ELR (cell line): ENCODE measurements around the gene GNG7.
"Not testable (repeated sequence)": the region's sequence is repeated elsewhere in the genome, so short reads cannot be mapped to it uniquely, and the experiment has no call there.

Source experiments
- DNase-seq: peaks from one replicate; pipeline ENCODE4 v3.0.0-alpha.2; 2015; ENCODE audit warnings: low read depth

The GNG7 gene

GRCh38 chr19:2675892-2676291 lies 26.6 kb downstream of the GNG7 start:
- DNase-seq, result no peak

- DNase-seq, result no peak
Measured at GRCh38 chr19:2670217-2670616, 32.3 kb downstream of the GNG7 start.

DNA sequence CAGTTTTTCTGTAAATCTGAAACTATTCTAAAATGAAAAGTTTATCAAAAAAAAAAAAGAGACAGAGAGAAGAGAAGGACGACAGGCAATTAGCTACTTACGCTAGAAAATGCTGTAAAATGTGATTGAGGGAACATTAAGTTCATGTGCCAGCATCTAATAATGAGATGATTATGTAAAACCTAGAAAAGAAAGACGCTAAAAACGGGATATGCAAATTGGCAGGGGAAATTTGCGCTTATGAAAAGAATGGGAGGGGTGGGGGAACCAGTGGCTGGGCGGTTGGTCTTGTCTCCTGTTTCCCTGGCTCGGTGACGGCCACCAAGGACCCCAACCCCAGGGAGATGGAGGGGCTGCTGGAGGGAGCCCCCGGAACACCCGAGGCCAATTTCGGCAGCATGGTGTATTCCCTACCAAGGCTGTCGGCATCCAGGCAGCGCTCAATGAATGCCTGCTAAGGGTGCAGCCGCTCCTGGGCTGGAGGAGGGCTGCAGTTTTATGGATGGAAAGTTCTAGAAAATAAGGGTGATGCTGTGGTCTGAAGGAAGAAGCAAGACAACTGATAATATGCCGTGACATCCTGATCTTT lies 34.2 kb downstream of the GNG7 start:
- no peak for DNase-seq

DNA sequence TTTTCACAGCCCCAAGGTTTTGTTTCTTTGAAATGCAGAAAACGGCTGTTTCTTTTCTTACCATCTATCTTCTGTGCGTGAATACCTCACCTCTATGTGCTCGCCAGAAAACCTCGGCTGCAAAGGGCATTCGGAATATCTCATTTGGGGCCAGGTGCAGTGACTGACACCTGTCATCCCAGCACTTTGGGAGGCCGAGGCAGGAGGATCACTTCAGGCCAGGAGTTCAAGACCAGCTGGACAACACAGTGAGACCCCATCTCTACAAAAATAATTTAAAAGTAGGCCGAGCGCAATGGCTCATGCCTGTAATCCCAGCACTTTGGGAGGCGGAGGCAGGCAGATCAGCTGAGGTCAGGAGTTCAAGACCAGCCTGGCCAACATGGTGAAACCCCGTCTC lies 35.1 kb downstream of the GNG7 start:
- not testable (repeated sequence) for DNase-seq

DNA sequence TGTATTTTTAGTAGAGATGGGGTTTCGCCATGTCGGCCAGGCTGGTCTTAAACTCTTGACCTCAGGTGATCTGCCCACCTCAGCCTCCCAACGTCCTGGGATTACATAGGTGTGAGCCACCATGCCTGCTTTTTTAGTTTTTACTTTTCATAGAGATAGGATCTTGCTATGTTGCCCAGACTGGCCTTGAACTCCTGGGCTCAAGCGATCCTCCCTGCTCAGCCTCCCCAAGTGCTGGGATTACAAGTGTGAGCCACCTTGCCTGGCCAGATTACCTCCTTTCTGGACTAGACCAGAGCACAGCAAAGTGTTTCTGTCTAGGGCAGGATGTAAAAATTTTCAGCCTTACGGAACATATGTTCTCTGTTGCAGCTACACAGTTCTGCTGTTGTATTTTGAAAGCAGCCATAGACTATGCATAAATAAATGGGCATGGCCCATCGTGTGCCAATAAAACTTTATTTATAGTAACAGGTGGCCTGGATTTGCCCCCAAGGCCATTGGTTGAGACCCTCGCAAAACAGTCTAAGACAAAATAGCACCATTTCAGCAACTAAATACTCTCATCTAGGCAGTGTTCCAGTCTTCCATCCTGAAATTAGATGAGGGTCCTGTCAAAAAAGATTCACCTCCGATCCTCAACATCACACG lies 36.0 kb downstream of the GNG7 start:
- DNase-seq, result no peak

- no peak for DNase-seq
Measured at GRCh38 chr19:2665103-2665502, 37.4 kb downstream of the GNG7 start.

GRCh38 chr19:2663920-2664571 lies 38.4 kb downstream of the GNG7 start:
- no peak for DNase-seq

GRCh38 chr19:2661615-2662014 lies 40.9 kb downstream of the GNG7 start:
- DNase-seq, result peak; percentile 26

DNA sequence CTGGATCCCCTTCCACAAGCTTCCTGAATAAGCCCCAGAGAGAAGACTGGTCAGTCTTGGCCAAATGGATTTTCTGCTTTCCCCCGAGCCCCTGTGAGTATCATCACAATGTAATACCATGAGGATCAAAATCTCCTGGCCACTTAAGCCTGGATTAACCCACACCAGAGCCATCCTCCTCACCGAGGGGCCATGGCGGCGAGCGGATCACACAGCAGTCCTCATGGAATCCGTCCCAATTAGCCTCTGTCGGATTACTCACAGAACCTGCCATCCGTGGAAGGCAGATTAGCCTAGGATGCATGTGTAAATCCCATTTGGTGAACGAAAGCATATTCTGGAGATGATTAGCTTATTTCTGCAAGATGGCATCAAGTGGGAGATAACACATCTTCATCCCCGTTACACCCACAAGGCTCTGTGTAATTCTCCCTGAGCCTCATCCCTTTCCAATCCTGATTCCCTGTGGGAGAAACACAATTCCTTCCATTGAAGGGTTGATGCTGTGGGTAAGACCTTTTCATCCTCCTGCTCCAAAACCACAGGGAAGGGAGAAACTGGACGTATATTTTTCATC lies 42.5 kb downstream of the GNG7 start:
- DNase-seq, result no peak

DNA sequence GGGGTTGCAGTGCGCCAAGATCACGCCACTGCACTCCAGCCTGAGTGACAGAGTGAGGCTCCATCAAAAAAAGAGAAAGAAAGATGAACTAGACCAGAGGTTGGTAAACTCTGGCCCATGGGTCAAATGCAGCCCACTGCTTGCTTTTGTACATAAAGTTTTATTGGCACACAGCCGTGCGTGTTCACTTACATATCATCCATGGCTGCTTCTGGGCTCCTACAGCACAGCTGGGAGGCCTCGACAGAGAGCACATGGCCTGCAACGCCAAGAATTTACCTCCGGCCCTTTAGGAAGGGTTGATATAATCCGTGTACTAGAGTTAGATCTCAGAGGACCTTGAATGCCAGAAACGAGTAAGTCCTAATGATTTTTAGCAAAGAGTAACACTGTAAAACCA lies 46.0 kb downstream of the GNG7 start:
- no peak for DNase-seq

DNA sequence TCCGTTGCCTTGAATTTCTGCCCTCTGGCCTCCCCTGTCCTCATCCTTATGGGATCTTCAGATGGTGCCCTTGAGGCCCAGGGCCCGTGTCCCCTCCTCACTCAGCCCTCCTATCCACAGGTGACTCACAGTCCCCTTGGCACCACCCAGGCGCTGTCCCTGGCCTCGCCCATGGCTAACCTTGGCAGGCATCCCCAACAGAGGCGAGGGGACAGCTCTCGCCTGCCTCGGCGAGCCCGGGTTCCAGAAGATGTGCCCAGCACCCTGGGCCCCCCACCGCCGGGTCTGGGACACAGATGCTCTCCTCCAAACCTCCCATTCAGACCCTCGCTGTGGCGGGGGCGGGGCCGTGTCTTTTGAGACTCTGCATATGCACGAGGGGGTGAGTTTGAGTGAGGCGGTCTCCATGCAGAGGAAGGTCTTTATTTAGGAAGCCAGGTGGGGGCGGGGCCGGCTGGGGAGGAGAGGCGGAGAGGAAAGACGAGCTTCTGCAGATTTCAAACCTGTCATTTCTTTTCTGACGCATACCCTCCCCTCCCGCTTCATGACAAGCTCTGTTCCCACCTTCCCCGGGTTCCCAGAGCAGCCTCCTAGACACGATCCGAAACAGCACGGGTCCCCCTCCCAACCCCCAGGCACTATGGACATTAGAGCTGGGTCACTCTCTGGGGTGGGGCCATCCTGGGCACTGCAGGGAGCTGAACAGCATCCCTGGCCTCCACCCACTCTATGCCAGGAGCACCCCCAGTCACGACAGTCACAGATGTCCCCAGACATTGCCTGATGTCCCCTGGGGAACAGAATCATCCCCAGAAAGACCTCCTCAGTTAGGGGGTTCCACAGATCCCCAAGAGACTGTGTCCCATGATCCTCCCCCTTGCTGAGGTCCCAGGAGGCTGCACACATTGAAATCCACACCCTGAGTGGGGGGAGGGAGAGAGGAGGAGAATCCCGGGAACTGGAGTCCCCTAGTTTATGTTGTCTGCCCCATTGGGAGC lies 48.5 kb downstream of the GNG7 start:
- DNase-seq, result no peak

DNA sequence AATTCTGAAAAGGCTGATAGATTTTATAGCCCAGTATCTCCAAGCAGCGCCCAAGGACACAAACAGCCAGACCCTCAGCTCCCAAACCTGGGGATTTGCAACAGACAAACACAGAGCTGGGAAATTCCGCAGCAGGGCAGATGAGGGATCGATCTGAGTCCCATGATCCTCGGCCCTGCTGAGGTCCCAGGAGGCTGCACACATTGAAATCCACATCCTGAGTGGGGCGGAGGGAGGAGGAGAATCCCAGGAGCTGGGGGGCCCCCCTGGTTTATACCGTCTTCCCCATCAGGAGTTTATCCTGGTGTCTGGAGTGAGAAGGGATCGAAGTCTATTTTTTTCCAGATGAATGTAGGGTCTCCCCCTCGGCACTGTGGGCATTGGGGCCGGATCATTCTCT lies 49.3 kb downstream of the GNG7 start:
- DNase-seq, result no peak

DNA sequence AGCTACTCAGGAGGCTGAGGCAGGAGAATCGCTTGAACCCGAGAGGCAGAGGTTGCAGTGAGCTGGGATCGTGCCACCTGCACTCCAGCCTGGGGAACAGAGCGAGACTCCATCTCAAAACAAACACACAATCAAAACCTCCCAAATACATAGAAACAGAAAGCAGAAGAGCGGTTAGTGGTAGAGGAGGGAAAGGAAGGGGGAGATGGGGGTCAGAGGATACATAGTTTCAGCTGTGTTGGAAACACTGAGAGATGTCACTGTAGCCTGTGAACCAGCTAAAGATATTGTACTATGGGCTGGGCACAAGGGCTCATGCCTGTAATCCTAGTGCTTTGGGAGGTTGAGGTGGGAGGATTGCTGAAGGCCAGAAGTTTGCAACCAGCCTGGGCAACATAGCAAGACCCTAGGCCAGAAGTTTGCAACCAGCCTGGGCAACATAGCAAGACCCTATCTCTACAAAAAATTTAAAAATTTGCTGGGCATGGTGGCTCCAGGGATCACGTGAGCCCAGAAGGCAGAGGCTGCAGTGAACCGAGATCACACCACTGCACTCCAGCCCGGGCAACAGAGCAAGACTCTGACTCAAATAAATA lies 49.9 kb downstream of the GNG7 start:
- no peak for DNase-seq

GRCh38 chr19:2651002-2651733 lies 51.3 kb downstream of the GNG7 start:
- DNase-seq, result not testable (repeated sequence)

DNA sequence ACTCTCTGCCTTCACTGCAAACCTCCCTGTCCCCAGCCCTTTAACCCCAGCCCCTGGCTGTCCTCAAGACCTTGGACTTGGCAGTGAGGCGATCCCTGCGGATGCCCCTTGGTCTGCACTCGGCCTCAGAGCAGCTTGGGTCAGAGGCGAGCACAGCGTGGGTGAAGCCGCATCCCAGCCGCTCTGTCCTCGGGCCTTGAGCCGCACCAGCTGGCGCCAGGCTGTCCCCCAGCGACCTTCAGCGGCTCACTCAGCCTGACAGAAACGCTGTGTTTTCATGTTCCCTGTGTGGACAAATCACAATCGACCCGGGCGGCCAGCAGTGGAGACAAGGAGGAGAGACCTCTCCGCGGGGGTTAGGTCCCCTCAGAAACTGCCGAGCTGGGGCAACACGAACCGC lies 52.0 kb downstream of the GNG7 start:
- DNase-seq, result no peak

- DNase-seq, result peak; percentile 79
Measured at GRCh38 chr19:2648528-2648937, 54.0 kb downstream of the GNG7 start.

GRCh38 chr19:2648099-2648498 lies 54.4 kb downstream of the GNG7 start:
- no peak for DNase-seq

DNA sequence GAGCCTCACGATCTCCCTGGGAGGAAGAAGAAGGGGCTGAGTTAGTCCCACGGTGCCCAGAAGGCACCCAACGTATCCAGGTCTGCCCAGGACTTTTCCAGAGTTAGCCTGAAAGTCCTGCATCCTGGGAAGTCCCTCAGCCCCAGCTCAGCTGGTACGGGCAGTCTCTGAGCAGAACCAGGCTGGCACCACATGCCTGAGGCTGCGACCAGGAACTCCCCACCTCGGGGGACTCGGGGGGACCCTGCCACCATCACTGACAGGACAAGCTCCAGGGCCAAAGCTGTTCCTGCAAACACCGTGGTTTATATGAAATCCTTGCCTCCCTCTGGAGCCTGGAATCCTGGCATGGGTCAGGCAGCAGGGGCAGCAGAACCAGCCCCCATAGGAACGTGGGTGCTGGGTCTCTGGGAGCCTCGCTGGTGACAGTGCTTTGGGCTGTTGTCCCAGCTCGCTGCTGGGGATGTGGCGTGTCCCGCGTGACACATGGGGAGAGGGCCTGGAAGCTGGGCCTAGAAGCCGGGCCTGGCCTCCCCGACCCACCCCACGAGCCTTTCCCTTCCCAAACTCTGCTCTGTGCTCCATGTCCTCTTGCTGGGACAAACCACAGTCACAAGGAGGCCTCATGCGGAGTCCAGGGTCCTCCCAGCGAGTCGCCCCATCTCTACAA lies 55.5 kb downstream of the GNG7 start:
- DNase-seq, result no peak

GRCh38 chr19:2645826-2646225 lies 56.7 kb downstream of the GNG7 start:
- no peak for DNase-seq

GRCh38 chr19:2643123-2643737 lies 59.3 kb downstream of the GNG7 start:
- DNase-seq, result not testable (repeated sequence)
